Stimulated activated CD4-positive, alpha-beta T cell treated with anti-CD3 and anti-CD28 coated beads, Interleukin-12 subunit alpha, Interleukin-12 subunit beta, amount 100 ng/mL, for 48 hours (primary cell): ENCODE results near the gene SORBS2.

Source experiments
- DNase-seq, 3 donors: peaks; one replicate each; pipeline ENCODE4 v3.0.0-alpha.2; 2020; ENCODE audit warnings: low read depth in 2 of 3, low spot score in 1 of 3

SORBS2 gene

DNA sequence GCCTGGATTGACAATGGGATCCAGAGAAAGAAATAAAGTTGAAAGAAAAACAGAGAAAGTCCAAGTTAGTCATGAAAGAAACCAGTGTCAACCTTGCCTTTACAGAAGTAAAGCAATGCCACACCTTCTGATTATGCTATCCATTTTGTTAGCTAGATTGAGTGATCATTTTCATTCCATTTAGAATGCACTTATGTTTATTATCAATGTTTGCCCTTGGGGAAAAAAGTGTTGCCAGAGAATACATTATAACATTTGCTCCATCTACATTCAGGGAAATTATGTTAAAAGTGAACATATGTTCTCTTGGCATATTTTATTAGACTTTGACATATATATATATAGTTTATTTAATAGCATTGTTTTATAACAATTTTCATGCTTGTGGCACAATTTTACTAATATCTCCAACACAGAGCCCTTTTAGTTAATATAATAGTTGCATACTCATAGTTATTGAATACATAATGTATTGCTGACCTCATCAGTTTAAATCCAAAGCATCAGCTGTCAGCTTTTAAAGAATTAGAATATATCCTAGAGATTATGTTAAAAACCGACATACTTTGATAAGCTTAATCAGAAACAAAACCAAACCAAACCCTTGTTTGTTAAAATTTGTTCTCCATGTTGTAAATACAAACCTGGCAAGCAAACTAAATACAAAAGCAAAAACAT is 134.2 kb downstream of the SORBS2 start:
- no peak for DNase-seq

DNA sequence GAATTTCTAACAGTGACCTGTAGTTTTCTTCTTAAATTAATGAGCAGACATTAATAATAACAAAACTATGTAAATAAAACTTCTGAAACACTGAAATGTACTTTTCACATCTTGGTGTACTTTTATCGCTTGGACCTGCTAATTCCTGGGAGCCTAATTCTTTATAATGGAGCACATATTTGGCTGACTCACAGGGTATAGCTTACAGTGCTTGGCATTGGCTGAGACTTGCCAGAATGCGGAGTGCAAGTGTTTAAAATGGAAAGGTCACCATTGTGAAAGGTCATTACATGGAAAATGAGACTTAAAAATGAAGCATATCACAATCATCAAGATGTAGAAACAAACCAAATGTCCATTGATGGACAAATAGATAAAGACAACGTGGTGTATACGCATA is 139.4 kb downstream of the SORBS2 start:
- DNase-seq = no peak

DNA sequence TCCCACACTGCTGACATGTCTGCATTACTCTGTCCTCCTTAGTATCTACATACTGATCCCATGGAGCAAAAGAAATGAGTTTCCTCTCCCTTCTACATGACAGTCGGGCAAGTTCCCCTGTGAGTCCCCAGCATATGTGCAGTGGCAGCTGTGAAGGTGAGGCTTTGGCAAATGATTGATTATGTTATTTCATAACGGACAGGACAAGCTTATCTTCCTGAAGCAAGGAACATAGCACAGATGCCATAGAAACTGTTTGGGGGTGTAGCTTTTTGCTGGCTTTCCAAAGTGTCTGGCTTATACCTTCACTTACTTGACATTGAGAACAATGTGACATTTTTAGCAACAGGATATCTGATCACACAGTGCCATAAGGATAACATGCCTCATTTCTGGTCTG is 139.8 kb downstream of the SORBS2 start:
- DNase-seq = no peak

DNA sequence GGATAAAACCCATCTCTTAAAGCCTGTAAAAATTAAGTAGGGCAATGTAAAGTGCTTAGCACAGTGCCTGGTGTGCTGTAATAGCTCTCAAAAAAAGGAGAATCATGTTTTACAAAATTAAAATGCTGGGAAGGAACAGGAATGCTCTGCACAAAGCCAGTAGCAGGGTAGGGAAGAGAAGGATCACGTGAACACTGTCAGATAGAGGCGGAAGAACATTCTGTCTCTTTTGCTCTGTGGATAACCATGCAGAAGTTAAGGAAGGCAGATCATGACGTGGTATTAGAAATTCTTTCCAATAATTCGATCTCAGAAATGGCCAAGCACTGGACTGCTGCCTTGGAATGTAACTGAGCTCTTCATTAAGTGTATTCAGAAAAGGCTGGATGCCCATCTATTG is 140.5 kb downstream of the SORBS2 start:
- no peak for DNase-seq

DNA sequence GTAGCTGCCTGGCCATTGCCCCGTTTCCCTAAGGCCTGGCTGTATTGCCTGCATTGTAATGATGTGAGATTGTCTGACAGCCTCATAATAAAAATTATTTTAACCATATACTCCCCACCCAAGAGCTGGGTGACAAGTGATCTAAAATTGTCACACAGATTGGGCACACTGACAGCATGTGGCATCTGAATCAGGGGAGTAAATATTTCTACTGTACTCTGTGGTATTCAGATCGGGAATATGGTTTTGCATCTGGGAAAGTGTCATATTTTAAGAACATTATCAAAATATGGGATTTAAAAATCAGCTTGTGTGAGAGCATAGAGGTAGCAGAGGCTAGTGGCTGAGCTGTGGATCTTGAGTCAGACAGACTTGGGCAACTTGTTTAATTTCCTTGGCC is 140.9 kb downstream of the SORBS2 start:
- DNase-seq = no peak

DNA sequence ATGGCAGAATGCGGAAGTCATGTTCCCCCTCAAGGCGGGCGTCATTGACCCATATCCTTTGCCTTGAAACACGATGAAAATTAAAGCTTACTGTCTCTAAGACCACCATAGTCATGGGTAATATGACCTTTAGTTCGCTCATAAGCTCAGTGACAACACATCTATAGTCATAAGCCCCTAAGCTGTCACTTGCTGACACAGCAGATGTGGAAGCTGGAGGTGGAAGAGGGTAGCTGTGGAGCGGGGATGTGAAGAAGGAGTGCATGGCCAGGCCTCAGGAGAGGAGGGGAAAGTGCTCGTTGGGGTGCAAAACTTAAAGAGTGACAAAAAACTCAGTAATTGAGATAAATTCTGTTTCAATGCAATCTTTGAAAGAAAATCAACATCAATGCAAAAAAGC is 142.7 kb downstream of the SORBS2 start:
- DNase-seq = no peak

DNA sequence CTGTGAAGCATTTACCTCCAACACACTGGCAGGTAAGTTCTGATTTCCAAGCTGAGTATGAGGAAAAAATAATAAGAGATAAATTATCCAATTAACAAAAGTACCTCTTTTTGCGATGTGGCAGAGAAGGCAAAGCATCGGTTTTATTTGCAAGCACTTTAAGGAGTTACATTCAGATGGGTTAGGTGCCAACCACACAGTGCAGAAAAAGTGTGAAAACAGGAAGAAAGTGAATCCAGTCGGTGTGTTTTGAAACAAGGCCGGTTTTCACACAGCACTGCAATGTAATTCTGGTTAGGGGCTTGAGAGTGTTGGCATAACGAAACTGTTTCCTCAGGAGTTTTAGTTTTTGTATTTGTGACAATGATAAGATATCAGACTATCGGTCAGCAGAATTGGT is 145.8 kb downstream of the SORBS2 start:
- no peak for DNase-seq

DNA sequence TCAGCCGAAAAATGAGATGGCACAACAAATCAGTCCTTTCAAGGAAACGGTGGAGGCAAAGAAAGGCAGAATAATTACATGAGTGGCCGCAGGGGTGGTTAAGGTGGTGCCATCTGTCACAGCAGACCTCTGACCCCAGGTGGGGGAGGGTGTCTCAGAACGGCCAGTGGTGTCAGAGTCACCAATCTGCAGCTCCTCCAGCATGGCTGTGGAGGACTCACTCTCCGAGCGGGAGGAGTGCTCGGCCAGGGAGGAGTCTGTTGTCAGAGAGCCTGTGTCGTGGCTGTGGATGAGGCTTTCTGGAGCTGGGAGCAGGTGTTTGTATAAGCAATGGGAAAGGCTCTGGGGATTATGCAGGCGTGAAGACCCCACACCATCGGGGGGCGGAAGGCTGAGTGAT is 146.3 kb downstream of the SORBS2 start:
- no peak for DNase-seq

DNA sequence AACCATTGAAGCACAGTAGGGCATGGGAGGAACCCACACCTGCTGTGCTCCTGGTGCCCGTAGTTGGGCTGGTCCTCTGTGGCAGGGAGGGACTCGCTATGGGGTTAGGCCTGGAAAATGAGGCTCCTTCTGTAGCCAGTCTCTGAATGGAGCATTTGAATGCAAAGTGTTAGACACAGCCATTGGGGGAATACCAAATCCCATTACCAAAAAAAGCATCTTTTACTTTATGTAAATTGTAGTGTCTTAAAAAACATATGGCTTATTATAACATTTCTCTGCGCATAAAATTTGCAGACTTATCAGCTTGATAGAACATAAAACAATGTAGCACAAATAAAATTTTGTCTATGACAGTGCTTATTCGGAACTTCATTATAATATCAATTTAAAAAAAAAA is 147.5 kb downstream of the SORBS2 start:
- no peak for DNase-seq

DNA sequence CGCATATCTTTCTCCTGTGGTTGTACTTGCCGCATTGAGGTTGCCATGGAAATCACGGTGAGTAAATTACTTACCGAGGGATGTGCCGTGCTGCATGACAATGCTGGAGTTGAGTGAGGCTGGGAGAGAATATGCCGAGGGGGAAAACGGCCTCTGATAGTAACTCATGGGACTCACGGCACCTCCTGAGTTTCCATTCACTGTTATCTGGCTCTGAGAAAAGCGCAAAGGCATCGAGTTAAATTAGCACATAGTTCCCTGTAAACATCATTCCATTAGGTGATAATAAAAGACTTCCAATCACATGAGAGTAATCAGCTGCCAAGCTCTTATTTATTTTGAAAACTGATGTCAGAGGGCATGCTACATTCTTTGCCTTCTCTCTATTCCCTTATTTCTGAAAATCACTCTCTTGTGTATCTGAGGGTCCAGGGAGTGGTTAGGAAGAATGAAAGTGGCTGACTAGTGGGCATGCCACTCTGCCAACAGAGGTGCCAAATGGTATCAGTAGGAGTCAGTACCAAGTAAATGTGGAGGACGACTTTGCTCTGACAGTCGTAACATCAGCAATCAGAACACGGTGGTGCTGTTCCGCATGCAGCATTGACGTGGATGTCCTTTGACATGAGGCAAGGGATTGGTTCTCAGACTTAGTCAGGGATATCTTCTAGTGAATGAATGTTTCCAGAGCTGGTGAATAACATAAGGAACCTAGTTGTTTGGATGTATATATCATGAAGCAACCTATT is 149.8 kb downstream of the SORBS2 start:
- DNase-seq = no peak

DNA sequence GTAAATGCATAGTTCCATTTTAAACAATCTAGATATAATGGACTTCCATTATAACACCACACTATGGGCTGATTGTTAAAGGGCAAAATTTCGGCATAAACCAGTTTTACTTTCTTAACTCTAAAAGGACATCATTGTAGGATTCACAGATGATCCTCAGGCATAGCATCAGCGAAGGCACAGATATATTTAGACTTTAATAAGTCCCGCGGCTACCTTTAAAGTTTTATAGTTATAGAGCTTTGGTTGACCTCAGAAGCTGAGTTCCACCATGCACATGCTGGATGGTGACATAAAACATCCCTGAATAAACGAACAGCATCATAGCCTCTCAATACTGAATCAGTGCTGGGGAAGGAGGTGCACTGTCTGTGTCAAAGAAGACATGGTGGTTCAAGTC is 151.7 kb downstream of the SORBS2 start:
- no peak for DNase-seq

DNA sequence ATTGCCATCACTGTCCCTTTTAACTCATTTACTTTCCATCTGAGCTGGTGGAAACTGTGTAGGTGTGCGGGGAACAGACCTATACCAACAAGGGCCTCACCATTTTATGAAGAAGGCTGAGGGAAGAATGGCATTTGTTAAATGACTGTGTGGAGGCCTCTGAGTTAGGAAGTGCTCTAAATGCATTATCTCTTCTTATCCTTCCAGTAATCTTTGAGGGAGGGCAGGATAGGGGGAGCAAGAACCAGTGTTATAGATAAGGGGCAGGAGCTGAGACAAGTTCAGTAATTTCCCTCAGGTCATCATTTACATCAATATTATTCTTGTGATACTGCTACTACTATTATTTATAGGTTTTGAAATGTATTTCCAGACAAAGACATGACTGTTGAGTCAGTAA is 154.3 kb downstream of the SORBS2 start:
- no peak for DNase-seq

DNA sequence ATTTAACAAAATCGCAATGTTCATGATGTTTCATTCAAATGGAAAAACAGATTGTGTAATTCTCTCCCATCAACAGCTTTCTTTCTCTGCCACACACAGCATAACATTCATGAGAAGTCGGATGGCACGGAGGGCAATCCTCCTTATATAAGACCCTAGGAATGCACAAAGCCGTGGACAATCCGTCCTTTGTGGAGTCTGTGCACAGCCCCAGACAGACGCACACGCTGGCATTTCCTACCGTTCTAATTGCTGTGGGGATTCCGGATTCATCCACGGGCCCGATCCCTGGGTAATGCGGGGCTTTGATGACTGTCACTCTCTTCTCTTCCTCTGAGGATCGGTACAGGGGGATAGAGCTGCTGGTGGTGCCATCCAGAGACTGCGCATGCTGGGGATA is 154.8 kb downstream of the SORBS2 start:
- no peak for DNase-seq

DNA sequence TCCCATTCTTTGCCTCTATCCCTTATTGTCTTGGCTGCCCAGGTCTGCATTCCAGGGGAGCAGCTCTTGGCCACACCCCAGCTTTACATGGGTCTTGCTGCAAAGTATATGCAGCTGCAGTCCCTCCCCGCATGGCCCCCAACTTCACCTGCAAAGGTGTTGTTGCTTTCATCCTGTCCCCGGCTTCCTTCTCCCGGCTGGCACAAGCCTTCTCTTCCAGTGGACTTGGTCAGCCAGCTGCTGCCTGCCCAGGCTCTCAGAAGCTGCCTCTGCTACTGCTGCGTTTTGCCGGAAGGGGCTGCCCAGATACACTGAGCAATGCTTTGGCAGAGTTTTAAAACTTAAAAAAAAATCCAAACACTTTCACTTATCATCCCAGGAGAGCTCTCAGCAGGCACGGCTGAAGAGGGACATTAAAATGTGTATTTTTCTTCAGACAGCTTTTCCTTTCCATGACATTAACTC is 155.5 kb downstream of the SORBS2 start:
- no peak for DNase-seq

DNA sequence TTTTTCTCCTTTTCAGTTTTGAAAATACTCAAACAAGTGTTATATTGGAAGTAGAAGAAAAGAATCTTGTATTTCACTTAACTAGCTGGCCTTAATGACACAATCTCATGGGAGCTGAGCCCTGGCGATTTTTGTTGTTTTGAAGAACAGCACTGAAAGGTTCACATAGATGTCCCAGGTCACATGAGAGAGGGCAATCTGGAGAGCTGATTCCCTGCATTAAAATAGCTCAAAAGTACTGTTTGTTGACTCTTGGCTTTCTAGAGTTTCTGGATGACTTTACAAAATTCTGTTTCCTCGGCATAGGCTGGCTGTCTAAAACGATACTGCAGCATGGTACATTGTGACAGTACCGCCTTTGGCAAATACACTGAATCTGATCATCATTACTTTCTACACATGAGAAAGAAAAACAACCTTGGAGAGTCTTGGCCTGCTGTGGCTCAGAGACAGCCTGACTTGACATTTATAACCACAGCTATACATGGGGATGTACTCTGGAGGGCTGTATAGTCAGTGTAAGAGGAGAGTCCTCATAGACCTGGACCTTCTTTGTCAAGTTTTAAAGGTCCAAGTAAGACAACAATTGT is 156.9 kb downstream of the SORBS2 start:
- no peak for DNase-seq

DNA sequence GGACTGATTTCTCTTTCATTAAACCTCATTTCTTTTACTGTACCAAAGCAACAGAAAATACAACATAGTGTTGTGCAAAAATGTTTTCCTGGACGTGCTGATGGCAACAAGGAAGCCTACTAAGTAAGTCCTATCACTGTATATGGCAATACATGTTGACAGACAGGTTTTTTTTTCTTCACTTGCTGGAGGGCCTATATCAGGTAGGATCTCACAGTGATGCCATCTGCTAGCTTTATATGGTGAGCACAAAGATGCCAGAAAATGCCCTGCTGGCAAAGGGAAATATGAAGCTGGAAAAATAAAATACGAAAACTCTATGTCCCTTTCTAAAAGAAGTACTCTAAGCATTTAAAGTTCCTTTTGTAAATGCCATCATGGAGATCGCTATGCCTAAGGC is 157.7 kb downstream of the SORBS2 start:
- DNase-seq = no peak

DNA sequence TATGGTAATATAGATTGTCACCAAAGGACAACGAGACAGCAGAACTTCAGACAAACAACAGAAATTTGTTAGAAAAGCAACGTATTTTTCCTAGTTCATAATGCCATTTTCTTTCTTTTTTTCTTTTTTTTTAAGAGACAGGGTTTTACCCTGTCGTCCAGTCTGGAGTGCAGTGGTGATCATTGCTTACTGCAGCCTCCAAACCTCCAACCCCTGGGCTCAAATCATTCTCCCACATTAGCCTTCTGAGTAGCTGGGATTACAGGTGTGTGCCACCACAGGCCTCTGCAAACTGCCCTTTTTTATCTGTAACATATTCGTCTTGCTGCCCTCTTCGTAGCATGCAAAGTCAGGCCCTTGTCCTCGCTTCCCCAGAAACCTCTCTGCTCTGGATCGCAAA is 160.1 kb downstream of the SORBS2 start:
- DNase-seq = no peak

DNA sequence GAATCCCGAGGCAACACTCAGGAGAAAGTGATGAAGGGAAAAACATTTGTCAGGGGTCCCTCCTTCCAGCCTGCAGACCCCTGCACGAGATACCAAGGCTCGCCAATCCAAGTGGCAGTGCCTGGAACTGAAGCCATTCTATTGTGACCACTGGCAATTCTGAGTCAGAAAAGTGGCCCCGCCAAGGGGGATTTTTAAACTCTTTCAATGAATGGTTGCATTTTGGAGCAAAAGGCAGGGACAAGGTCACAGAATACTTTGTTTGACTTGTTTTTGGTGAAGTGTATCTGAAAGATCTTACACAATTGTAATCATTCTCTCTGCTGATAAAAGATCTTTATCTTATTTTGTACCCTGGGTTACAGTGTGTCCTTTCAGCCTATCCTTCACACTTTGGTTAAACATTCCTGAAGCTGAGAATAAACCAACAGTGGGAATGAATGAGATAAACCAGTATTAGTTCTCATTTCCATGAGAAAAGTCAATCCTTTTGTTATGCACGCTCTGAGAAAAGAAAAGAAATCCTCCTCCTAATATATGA is 160.8 kb downstream of the SORBS2 start:
- DNase-seq = no peak

DNA sequence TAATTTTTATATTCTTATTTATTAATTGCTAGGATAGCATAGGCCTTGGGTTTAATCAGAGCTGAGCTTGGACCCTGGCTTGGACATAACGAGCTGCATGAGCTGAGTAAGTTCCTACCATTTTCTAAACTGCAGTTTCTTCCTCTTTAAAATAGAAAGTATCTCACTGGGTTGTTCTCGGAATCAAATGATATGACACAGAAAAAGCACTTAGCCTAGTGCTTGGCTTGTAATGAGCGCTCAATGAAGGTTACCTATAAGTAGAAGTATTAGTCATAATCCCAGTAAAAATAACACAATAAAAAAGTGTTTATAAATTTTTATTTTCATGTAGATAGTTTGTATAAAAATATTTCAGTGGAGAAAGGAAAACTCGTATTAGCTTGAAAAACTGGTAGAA is 163.4 kb downstream of the SORBS2 start:
- DNase-seq = no peak

DNA sequence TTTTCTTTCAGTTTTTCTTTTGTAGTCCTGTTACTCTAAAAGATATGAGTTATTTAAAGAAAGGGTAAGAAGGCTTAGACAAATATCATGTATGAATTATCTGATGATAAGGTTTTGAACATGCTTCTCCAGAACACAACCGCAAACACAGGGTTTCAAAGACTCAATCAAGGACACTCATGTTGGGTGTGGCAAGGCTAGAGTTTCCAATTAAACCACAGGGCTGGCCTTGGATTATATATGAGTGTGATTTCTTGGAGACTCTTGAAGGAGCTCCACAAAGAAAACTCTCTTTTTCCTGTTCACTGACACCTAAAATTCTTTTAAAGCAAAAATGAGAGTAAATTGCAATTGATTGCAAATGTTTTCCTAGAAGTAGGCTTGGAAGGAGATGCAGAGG is 166.6 kb downstream of the SORBS2 start:
- no peak for DNase-seq

DNA sequence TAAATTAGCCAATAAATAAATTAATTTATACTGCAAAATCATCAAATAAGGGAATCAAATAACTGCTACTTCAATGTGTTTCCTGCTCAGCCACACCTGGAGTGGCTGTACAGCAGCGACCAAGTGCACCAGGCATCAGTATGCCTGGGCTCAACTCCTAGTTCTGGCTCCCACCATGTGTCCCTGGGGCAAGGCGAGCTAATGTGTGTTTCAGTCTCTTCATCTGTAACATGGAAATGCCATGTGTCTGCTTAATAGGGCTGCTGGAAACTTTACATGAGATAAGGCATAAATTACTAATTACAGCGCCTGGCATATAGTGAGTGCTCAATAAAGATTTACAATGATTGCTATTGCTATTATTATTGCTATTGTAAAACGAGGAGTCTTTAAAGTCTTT is 167.6 kb downstream of the SORBS2 start:
- no peak for DNase-seq

DNA sequence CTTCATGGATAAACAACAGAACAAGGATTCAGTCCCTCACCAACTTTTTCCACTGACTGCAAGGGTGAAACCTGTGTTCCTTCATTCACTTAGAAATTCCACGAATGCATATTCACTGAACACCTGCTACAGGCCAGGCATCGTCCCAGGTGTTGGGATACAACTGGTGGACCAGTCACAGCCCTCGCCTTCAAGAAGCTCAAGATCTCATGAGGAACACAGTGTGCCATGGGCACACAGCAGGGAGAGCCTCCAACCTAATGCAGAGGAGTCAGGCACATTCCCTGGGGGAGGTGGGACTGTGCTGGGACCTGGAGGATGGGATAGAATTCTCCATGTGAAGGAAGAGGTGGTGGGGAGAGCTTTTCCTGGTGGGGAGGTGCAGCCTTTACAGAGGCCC is 169.1 kb downstream of the SORBS2 start:
- DNase-seq = no peak
